NCI-H345 (cell line): ENCODE measurements around the gene BEST2.

ENCODE experiments used
- DNase-seq: peaks from one replicate; lab custom pipeline; 2025; lab: John Stamatoyannopoulos, UW

BEST2 gene

GRCh38 chr19:12769689-12770088, 18.1 kb downstream of the BEST2 start:
- DNase-seq = no peak

GRCh38 chr19:12770922-12771321, 19.3 kb downstream of the BEST2 start:
- no peak for DNase-seq

GRCh38 chr19:12772323-12772722, 20.7 kb downstream of the BEST2 start:
- DNase-seq = no peak

GRCh38 chr19:12773571-12773970, 22.0 kb downstream of the BEST2 start:
- no peak for DNase-seq

- DNase-seq = peak; percentile 64
These were observed 23.3 kb downstream of the BEST2 start, which contains the start of gene HOOK2 for GRCh38 chr19:12774588-12775555. TSS of gene HOOK2 (minus strand) at chr19:12775552. CDS start at chr19:12775449, 103 bp downstream.

GRCh38 chr19:12777217-12778016, 25.8 kb downstream of the BEST2 start:
- peak; percentile 44 for DNase-seq

GRCh38 chr19:12778017-12778904, 26.7 kb downstream of the BEST2 start:
- DNase-seq = peak; percentile 23

GRCh38 chr19:12778905-12779161, 27.2 kb downstream of the BEST2 start:
- no peak for DNase-seq

GRCh38 chr19:12779162-12779993, 27.8 kb downstream of the BEST2 start:
- no peak for DNase-seq

- DNase-seq = no peak
These were observed 30.5 kb downstream of the BEST2 start for GRCh38 chr19:12782174-12782423.

GRCh38 chr19:12782424-12783290, 31.1 kb downstream of the BEST2 start:
- peak; percentile 44 for DNase-seq

- DNase-seq = no peak
These were observed 31.8 kb downstream of the BEST2 start for GRCh38 chr19:12783291-12783848.

GRCh38 chr19:12783849-12784393, 32.3 kb downstream of the BEST2 start:
- no peak for DNase-seq

GRCh38 chr19:12784394-12784870, 32.8 kb downstream of the BEST2 start:
- DNase-seq = no peak

- DNase-seq = no peak
These were observed 33.4 kb downstream of the BEST2 start for GRCh38 chr19:12784871-12785430.

GRCh38 chr19:12785431-12786031, 33.9 kb downstream of the BEST2 start:
- DNase-seq = no peak

GRCh38 chr19:12786141-12786870, 34.7 kb downstream of the BEST2 start:
- no peak for DNase-seq

GRCh38 chr19:12786952-12787351, 35.4 kb downstream of the BEST2 start:
- DNase-seq = no peak
